GM13977 (cell line): ENCODE measurements around the gene TMEM92.
A peak's percentile ranks its signal among the peaks of the same experiment; 100 is the strongest.
"Not testable (repeated sequence)": the region's sequence is repeated elsewhere in the genome, so short reads cannot be mapped to it uniquely, and the experiment has no call there.

Experiments used
- DNase-seq: peaks from one replicate; pipeline ENCODE4 v3.0.0; 2012; ENCODE audit warnings: low spot score
- CTCF ChIP-seq: IDR thresholded peaks from 2 replicates; pipeline ENCODE4 v1.5.1; 2012; ENCODE audit warnings: mild to moderate bottlenecking, control low read depth; ENCODE audit not compliant: insufficient read depth; ENCODE audit errors: extremely low read depth, missing control alignments
- in situ Hi-C: fragments of 300-500 bp; cut with MboI; formaldehyde crosslinking; loops from one replicate; pipeline ENCODE4 v1.12.0; 2022; ENCODE audit warnings: low sequenced_read_pairs, low pct_unique_long_range_greater_than_20kb, mixed read lengths, inconsistent platforms; ENCODE audit not compliant: unreplicated experiment

Gene TMEM92

GRCh38 chr17:50295021-50295420 is 20.8 kb downstream of the TMEM92 start:
- TF ChIP-seq CTCF, result no peak
- DNase-seq, result no peak
- in situ Hi-C loops, result no loop called here

- peak; percentile 80 for DNase-seq
- peak; percentile 98 for TF ChIP-seq CTCF
- in situ Hi-C loops, result no loop called here
Measured at GRCh38 chr17:50297407-50297865, 23.2 kb downstream of the TMEM92 start.

- TF ChIP-seq CTCF, result no peak
- DNase-seq, result no peak
- in situ Hi-C loops, result no loop called here
Measured at GRCh38 chr17:50298018-50298417, 23.8 kb downstream of the TMEM92 start.

- in situ Hi-C loops, result no loop called here
- DNase-seq, result no peak
- no peak for TF ChIP-seq CTCF
Measured at GRCh38 chr17:50299776-50300175, 25.5 kb downstream of the TMEM92 start.

- DNase-seq, in situ Hi-C loops: not testable (repeated sequence)
Measured at GRCh38 chr17:50300824-50301223, 26.6 kb downstream of the TMEM92 start.

GRCh38 chr17:50301891-50302584 is 27.8 kb downstream of the TMEM92 start:
- no peak for TF ChIP-seq CTCF
- no peak for DNase-seq
- in situ Hi-C loops, result no loop called here

- in situ Hi-C loops, result no loop called here
- TF ChIP-seq CTCF, result no peak
- DNase-seq, result no peak
Measured at GRCh38 chr17:50303051-50303450, 28.8 kb downstream of the TMEM92 start.
